ENCODE data around the gene FAM83C.

GRCh38 chr20:35285806-35286076 lies 6.5 kb downstream of the FAM83C start:
- no peak for TF ChIP-seq CTCF (IDR thresholded peaks at IDR 0.05; ENCODE audit: low read length)
- no peak for TF ChIP-seq EZH2 (optimal IDR thresholded peaks at IDR 0.05; ENCODE audit: low read depth, low read length)

All from MM.1S (cell line).